WERI-Rb-1 (cell line): ENCODE measurements around the gene XCL1.
"Not testable (repeated sequence)": the region's sequence is repeated elsewhere in the genome, so short reads cannot be mapped to it uniquely, and the experiment has no call there.

Source experiments
- DNase-seq: peaks from one replicate; pipeline ENCODE4 v3.0.0-alpha.2; 2020
- H3K27ac ChIP-seq: fragments of 250-450 bp; sonication (Bioruptor Pico); 2 replicates; pipeline ENCODE4 v1.5.1; 2020; ENCODE audit warnings: mild to moderate bottlenecking, moderate library complexity
- H3K27me3 ChIP-seq: fragments of 250-450 bp; sonication (Bioruptor Pico); 2 replicates; pipeline ENCODE4 v1.5.1; 2021; ENCODE audit warnings: mild to moderate bottlenecking, low read depth, moderate library complexity; ENCODE audit not compliant: insufficient read depth, severe bottlenecking
- H3K36me3 ChIP-seq: fragments of 250-450 bp; sonication (Bioruptor Pico); 2 replicates; pipeline ENCODE4 v1.5.1; 2020; ENCODE audit warnings: mild to moderate bottlenecking, moderate library complexity
- H3K4me3 ChIP-seq: 2 replicates; pipeline ENCODE4 v1.5.1; 2011; ENCODE audit warnings: low read depth, mild to moderate bottlenecking, control low read depth, low read length
- H3K9me3 ChIP-seq: fragments of 250-450 bp; sonication (Bioruptor Pico); 2 replicates; pipeline ENCODE4 v1.5.1; 2021; ENCODE audit warnings: mild to moderate bottlenecking, moderate library complexity; ENCODE audit not compliant: severe bottlenecking
- CTCF ChIP-seq: IDR thresholded peaks from 2 replicates; pipeline ENCODE4 v1.5.1; 2011; ENCODE audit warnings: low read depth, mild to moderate bottlenecking, control low read depth, inconsistent platforms, low read length

The XCL1 gene

DNA sequence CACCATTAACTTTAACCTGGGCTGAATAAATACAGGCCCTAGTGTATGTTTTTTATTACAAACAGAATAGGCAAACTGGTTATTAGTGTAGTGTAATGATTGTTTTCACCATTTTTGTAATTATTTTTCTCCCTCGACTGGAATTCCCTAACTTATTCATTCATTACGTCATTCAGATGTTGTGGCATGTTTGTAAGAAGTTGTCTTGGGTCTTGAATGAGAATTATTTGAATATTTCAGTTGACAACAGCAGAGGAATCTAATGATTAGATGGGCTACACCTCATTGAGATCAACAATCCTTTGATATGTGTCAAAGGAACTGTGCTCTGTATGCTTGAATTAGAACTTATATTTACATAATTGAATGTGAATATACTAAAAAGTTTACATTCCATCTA lies 12.8 kb downstream of the XCL1 start:
- no peaks in the 10 kb centered on the region for H3K9me3 ChIP-seq
- no peaks in the 10 kb centered on the region for H3K27me3 ChIP-seq
- no peak overlapping the region for H3K27ac ChIP-seq
- no peak overlapping the region for H3K4me3 ChIP-seq
- no peak for TF ChIP-seq CTCF
- DNase-seq, result no peak
- H3K36me3 ChIP-seq, result no peaks in the 10 kb centered on the region

DNA sequence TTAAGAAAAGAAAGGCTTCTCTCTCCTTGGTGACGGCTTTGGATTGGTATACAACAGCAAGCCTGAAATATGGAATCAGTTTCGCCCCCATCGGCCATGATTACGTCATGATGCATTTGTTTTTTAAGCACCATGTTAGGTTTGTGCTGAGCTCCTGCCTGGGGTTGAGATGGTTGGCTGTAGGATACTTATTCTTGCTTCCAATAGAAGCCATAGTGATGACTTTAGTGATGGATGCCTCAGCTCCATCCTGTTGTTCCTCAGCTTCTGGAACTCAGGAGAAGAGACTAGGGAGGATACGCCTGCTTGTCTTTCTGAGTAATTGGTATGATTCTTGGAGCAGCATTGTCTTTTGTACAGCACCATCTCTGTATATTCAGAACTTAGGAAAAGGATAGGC lies 14.7 kb downstream of the XCL1 start:
- Histone ChIP-seq H3K4me3 (no peak overlapping the region), H3K36me3 (no peaks in the 10 kb centered on the region), H3K9me3 (no peaks in the 10 kb centered on the region), H3K27ac (no peak overlapping the region), H3K27me3 (no peaks in the 10 kb centered on the region)
- TF ChIP-seq CTCF, result no peak
- DNase-seq, result no peak

- Histone ChIP-seq H3K27ac (no peak overlapping the region), H3K27me3 (no peaks in the 10 kb centered on the region), H3K4me3 (no peak overlapping the region), H3K36me3 (no peaks in the 10 kb centered on the region), H3K9me3 (no peaks in the 10 kb centered on the region)
- DNase-seq, result no peak
- no peak for TF ChIP-seq CTCF
Measured at GRCh38 chr1:168591641-168592250, 15.3 kb downstream of the XCL1 start.

- H3K9me3 ChIP-seq, H3K4me3 ChIP-seq, H3K27me3 ChIP-seq, H3K27ac ChIP-seq, H3K36me3 ChIP-seq, DNase-seq: not testable (repeated sequence)
Measured at GRCh38 chr1:168595403-168595802, 19.0 kb downstream of the XCL1 start.

- TF ChIP-seq CTCF, result no peak
- H3K4me3 ChIP-seq, result no peak overlapping the region
- DNase-seq, result no peak
Measured at GRCh38 chr1:168598125-168598524, 21.7 kb downstream of the XCL1 start.

GRCh38 chr1:168598892-168599291 lies 22.5 kb downstream of the XCL1 start:
- H3K27me3 ChIP-seq, result no peaks in the 10 kb centered on the region
- DNase-seq, result no peak
- H3K9me3 ChIP-seq, result no peaks in the 10 kb centered on the region
- no peak for TF ChIP-seq CTCF
- H3K27ac ChIP-seq, result no peak overlapping the region
- H3K4me3 ChIP-seq, result no peak overlapping the region
- H3K36me3 ChIP-seq, result no peaks in the 10 kb centered on the region

More at GRCh38 chr1:168598125-168598524, 21.7 kb downstream of the XCL1 start:
- no peaks in the 10 kb centered on the region for H3K9me3 ChIP-seq
- H3K27ac ChIP-seq, result no peak overlapping the region
- H3K36me3 ChIP-seq, result no peaks in the 10 kb centered on the region
- no peaks in the 10 kb centered on the region for H3K27me3 ChIP-seq
